ENCODE results near the gene C1GALT1. TPM values are rescaled to one million over a fixed set of nuclear protein-coding genes. Genes with fewer than 3 reads are reported as not detected.
"Not testable (repeated sequence)": the region's sequence is repeated elsewhere in the genome, so short reads cannot be mapped to it uniquely, and the experiment has no call there.

The C1GALT1 gene
- total RNA-seq: 10 to 100 TPM; 22.6 to 57.5 (median 29.5) TPM

DNA sequence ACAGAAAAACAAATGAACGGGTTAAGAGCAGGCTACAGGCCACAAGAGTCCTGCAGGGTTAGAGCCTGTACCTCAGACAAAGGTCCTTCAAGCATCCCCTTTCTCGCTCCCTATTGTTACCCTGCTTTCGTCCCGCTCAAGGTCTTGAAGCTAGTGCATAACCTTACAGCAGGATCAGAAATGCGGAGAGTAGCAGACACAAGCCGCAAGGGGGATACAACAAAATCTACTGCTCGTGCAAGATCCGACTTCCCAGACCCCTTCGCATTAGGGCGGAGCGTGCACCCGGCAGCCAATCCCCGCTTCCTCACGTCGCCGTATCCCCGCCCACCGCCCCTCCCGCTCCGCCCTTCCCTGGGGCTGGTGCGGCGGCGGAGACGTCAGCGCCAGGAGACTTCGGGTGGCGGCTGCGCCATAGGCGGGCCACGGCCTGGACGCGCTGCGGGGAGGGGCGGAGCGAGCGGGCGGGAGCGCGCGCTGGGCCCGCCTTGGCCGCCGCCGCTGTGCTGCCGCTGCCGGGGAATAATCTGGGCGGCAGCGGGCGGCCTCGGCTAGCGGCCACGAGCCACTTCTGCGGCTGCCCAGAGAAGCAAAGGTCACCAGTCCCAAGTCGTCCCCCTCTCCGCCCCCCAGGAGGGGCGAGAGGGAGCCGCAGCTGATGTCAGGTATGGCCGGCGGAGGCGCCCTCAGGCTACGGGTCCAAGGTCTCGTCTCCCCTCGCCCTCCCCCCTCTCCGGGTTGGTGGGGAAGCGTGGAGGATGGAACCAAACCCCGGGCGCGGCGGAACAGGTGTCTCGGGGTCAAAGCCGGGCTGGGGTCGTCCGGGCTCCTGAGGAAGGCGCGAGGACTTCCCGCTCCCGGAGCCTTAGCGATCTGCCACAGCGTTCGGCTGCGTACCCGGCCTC is at the start of gene C1GALT1:
Gene C1GALT1 (plus strand): TSS at position 389 of the 905 bp plus-strand sequence. CDS start 51,776 bp downstream, outside the sequence.
- 0% methylated on average over 21 to 51 of the region's 82 CpGs for WGBS, 2 donors
- peak; percentile 92 to 95 for DNase-seq (ENCODE audit: low spot score in 2 of 2)
- H3K4me3 ChIP-seq: peak within 1 kb of the TSS; percentile 71 to 98 (median 78)
- peaks cover 0 to 29% (median 14%) of the 10 kb centered on the region in 4 donors for H3K4me1 ChIP-seq
- peak within 1 kb of the TSS; percentile 92 to 99 (median 94) for H3K27ac ChIP-seq
- TF ChIP-seq POLR2A (IDR thresholded peaks at IDR 0.05): peak; percentile 41 to 90
- peak in 1 of 2 donors; percentile 96 for TF ChIP-seq EP300 (IDR thresholded peaks at IDR 0.05)
- TF ChIP-seq, protein P1, sequence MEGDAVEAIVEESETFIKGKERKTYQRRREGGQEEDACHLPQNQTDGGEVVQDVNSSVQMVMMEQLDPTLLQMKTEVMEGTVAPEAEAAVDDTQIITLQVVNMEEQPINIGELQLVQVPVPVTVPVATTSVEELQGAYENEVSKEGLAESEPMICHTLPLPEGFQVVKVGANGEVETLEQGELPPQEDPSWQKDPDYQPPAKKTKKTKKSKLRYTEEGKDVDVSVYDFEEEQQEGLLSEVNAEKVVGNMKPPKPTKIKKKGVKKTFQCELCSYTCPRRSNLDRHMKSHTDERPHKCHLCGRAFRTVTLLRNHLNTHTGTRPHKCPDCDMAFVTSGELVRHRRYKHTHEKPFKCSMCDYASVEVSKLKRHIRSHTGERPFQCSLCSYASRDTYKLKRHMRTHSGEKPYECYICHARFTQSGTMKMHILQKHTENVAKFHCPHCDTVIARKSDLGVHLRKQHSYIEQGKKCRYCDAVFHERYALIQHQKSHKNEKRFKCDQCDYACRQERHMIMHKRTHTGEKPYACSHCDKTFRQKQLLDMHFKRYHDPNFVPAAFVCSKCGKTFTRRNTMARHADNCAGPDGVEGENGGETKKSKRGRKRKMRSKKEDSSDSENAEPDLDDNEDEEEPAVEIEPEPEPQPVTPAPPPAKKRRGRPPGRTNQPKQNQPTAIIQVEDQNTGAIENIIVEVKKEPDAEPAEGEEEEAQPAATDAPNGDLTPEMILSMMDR (IDR thresholded peaks at IDR 0.05): peak in 4 of 5 experiments; percentile 17 to 46 (median 29)
- H3K9me3 ChIP-seq: no peaks in the 10 kb centered on the region
- no peaks in the 10 kb centered on the region for H3K36me3 ChIP-seq
- no peaks in the 10 kb centered on the region for H3K27me3 ChIP-seq

DNA sequence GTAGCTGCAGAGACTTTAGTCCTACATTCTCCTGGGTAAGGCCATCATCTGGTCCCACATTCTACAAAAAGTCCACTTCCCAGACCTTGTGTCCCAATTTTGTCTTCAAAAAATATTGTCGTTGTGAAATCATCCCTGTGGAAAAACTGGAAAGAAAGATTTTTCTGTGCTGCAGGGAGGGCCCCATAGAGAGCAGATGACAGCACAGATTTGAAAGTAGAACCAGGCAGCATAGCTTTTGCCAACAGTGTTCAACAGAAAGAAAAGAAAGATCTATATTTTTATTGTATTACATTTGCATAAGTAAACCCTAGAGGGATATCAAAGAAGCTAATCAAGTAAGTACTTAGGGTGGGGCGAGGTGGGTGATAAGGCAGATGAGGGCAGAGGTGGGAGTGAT is 48.3 kb upstream of the C1GALT1 start:
- Histone ChIP-seq H3K36me3 (no peaks in the 10 kb centered on the region), H3K4me1 (peaks cover 0 to 13% (median 6%) of the 10 kb centered on the region in 4 donors), H3K27ac (no peak overlapping the region), H3K9me3 (no peaks in the 10 kb centered on the region), H3K27me3 (no peaks in the 10 kb centered on the region), H3K4me3 (no peak overlapping the region)
- TF ChIP-seq, protein P1 (IDR thresholded peaks at IDR 0.05): no peak
- no peak for TF ChIP-seq EP300 (IDR thresholded peaks at IDR 0.05)
- no peak for TF ChIP-seq POLR2A (IDR thresholded peaks at IDR 0.05)
- WGBS, 2 donors: 52 to 64% methylated on average over 2 of the region's 2 CpGs
- DNase-seq (ENCODE audit: low spot score in 2 of 2): no peak

DNA sequence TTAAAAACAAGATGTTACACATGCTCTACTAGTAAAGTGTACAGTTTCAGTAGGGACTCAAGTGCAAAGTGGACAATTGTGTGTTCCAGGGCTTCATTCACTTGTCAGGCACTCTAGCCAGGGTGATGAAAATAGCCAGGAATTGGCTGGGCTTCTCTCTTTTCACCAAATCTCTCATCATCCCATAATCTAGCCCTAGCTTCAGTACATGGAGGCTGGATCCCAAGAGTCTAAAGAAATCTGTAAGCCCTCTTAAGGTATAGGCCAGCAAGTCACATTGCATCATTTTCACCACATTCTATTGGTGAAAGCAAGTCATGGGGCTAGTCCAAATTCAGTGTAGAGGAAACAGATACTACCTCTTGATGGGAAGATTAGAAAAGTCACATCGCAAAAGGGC is 47.3 kb upstream of the C1GALT1 start:
- Histone ChIP-seq H3K36me3 (no peaks in the 10 kb centered on the region), H3K4me1 (peaks cover 0 to 13% (median 6%) of the 10 kb centered on the region in 4 donors), H3K9me3 (no peaks in the 10 kb centered on the region), H3K4me3 (no peak overlapping the region), H3K27ac (no peak overlapping the region), H3K27me3 (no peaks in the 10 kb centered on the region)
- DNase-seq (ENCODE audit: low spot score in 2 of 2): no peak
- WGBS, 2 donors: 94 to 97% methylated on average over 1 of the region's 1 CpG
- TF ChIP-seq EP300 (IDR thresholded peaks at IDR 0.05): no peak
- TF ChIP-seq POLR2A (IDR thresholded peaks at IDR 0.05): no peak
- TF ChIP-seq, protein P1 (IDR thresholded peaks at IDR 0.05): no peak

DNA sequence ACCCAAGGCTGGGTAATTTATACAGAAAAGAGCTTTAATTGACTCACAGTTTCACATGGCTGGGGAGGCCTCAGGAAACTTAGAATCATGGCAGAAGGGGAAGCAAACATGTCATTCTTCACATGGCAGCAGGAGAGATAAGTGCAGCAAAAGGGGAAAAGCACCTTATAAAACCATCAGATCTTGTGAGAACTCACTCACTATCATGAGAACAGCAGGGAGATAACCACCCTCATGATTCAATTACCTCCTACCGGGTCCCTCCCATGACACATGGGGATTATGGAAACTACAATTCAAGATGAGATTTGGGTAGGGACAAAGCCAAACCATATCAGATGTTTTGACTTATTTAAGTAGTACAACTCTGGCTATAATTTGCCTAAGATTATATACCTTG is 46.4 kb upstream of the C1GALT1 start:
- not testable (repeated sequence) for H3K4me3 ChIP-seq

DNA sequence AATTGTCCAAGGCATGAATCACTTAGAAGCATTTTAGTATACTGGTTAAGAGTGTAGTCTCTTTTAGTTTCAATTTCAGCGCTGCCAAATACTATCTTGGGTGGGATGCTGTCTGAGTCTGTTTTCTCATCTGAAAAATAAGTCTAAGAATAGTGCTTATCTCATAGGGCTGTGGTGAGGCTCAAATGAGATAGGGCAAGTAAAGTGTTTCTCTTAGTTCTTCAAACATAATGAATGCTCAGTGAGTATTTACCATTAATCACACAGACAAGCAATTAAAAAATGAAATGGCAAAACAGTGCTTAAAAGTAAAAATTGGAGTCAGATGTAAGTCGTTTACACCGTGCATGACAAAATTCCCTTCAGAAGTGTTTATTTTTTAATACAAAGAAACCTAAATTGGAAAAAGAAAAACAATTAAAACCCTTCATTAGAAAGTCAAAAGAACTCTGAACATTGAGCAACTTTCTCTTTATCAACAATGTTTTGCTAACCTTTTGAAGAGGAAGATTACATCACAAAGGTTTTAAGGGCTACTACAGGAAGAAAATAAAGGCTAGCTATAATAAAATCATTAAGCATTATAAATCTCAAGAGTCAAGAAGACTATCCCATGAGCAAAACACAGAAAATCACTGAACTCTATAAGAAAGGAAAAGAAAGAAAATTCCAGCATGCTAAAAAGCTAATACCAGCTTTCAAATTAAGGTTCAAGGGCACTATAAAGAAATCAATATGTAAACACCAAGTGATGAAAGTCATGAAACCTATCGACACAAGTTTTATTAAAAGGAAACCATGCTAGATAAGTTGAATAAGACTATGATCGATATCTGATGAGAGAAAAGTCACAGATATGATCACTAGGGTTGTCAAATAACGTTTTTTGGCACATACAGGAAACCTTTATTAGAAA is 45.6 kb upstream of the C1GALT1 start:
- H3K4me3 ChIP-seq: no peak overlapping the region
- TF ChIP-seq, protein P1 (IDR thresholded peaks at IDR 0.05): no peak
- no peak for TF ChIP-seq EP300 (IDR thresholded peaks at IDR 0.05)
- TF ChIP-seq POLR2A (IDR thresholded peaks at IDR 0.05): no peak
- peaks cover 0 to 13% (median 6%) of the 10 kb centered on the region in 4 donors for H3K4me1 ChIP-seq
- H3K27me3 ChIP-seq: no peaks in the 10 kb centered on the region
- H3K36me3 ChIP-seq: no peaks in the 10 kb centered on the region
- H3K27ac ChIP-seq: peak overlapping the region in 1 of 4 donors; percentile 1
- H3K9me3 ChIP-seq: no peaks in the 10 kb centered on the region
- 55 to 57% methylated on average over 6 of the region's 6 CpGs for WGBS, 2 donors
- DNase-seq (ENCODE audit: low spot score in 2 of 2): no peak

More for the DNA sequence above, 46.4 kb upstream of the C1GALT1 start:
- H3K36me3 ChIP-seq; DNase-seq (ENCODE audit: low spot score in 2 of 2); H3K9me3 ChIP-seq; H3K27me3 ChIP-seq: not testable (repeated sequence)
- WGBS, 2 donors: 71 to 88% methylated on average over 1 of the region's 1 CpG
- peak overlapping the region in 1 of 4 donors; percentile 1 for H3K27ac ChIP-seq
- H3K4me1 ChIP-seq: peaks cover 0 to 13% (median 6%) of the 10 kb centered on the region in 4 donors

All from tibial nerve (tissue), 4 donors.